ENCODE measurements around the gene ZNF605.
"Not testable (repeated sequence)": the region's sequence is repeated elsewhere in the genome, so short reads cannot be mapped to it uniquely, and the experiment has no call there.

ZNF605 gene

DNA sequence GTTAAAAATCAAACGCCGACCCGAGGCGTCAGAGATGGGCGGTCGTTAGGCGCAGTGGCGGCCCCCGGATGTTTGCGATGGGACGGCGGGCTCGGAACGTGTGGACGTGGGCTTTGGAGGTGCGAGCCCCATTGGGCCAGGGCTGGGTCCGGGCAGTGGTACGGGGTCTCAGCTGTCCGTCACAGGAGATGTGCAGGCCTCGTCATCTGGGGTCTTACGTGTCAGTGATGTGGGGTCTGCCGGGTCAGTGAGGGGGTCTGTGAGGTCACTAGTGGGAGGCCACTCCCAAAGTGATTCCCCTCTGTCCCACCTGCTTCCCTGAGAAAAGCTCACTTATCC lies 47.1 kb downstream of the ZNF605 start:
- DNase-seq (ENCODE audit: insufficient read length, low spot score) = no peak
- TF ChIP-seq, protein P1, sequence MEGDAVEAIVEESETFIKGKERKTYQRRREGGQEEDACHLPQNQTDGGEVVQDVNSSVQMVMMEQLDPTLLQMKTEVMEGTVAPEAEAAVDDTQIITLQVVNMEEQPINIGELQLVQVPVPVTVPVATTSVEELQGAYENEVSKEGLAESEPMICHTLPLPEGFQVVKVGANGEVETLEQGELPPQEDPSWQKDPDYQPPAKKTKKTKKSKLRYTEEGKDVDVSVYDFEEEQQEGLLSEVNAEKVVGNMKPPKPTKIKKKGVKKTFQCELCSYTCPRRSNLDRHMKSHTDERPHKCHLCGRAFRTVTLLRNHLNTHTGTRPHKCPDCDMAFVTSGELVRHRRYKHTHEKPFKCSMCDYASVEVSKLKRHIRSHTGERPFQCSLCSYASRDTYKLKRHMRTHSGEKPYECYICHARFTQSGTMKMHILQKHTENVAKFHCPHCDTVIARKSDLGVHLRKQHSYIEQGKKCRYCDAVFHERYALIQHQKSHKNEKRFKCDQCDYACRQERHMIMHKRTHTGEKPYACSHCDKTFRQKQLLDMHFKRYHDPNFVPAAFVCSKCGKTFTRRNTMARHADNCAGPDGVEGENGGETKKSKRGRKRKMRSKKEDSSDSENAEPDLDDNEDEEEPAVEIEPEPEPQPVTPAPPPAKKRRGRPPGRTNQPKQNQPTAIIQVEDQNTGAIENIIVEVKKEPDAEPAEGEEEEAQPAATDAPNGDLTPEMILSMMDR (IDR thresholded peaks at IDR 0.05; ENCODE audit: insufficient read depth, missing control alignments) = no peak
- no peak for FAIRE-seq

DNA sequence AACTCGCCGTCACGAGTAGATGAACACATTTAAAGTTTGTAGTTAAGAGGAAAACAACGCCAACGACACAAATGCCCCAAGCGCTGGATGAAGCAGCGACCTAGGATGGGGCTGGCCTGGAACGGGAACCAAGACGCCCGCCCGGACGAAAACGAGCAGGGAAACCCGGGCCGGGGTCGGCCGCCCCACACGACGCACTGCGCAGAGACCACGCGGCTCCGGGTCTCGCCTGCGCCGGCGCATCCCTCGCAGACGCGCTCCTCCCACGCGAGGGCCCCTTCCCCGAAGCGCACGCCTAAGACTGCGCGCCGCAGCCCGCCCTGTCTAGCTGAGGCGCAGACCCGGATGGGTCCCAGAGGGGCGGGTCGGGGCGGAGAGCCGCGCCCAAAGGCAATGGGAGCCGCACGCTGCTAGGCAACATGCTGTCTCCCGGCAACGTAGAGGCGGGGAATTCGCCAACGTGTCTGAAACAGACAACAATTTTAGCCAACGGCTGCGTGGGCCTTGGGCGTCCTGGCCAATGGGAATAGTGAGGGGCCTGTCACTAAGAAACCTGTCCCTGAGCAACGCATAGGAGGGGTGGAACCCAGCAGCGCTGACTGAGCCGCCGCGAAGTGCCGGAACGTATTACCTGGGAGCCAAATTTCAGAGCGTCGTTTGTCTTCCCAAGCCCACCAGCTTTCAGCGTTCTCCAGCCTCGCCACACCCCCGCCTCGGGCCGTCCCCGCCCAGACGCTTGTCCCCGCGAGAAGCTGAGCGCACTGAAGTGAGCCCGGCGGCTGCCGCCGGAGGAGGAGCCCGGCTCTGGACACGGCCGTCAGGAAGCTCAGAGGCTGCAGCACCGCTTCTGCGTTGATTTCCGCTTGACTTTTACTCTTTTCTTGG lies 47.7 kb downstream of the ZNF605 start:
- TF ChIP-seq, protein P1 (IDR thresholded peaks at IDR 0.05; ENCODE audit: insufficient read depth, missing control alignments) = no peak
- DNase-seq (ENCODE audit: insufficient read length, low spot score) (peak; percentile 91), FAIRE-seq (peak; percentile 84)

DNA sequence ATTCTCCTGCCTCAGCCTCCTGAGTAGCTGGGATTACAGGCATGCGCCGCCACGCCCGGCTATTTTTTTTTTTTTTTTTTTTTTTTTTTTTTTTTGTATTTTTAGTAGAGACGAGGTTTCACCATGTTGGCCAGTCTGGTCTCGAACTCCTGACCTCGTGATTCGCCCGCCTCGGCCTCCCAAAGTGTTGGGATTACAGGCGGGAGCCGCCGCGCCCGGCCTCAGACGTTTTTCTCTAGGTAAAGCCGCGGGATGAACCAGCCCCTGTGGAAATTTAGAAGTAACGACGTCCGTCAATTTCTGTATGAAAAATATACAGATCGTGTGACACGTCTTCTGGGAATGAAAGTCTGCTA lies 48.3 kb downstream of the ZNF605 start:
- not testable (repeated sequence) for DNase-seq (ENCODE audit: insufficient read length, low spot score); FAIRE-seq

GRCh38 chr12:132907216-132907615 lies 48.9 kb downstream of the ZNF605 start:
- DNase-seq (ENCODE audit: insufficient read length, low spot score) (no peak), FAIRE-seq (no peak)
- TF ChIP-seq, protein P1 (IDR thresholded peaks at IDR 0.05; ENCODE audit: insufficient read depth, missing control alignments) = no peak

GRCh38 chr12:132904718-132905328 lies 51.3 kb downstream of the ZNF605 start:
- DNase-seq (ENCODE audit: insufficient read length, low spot score) = no peak
- FAIRE-seq = no peak

DNA sequence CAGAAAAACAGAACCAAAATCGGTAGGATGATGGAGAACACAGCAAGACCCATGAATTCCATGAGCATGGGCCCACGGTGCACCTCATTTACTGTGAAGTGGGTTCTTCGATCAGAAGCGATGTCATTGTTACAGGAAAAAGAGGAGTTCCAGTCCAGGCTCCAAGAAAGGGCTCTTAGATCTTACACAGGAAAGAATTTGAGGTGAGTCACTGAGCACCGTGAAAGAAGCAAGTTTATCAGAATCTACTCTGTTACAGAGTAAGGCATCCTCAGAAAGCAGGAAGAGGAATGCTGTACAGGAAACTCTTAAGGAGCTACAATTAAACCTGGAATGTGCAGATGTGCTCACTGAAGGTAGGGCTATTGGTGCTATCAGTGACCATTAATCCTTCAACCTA lies 57.1 kb downstream of the ZNF605 start:
- DNase-seq (ENCODE audit: insufficient read length, low spot score) (no peak), FAIRE-seq (no peak)
- TF ChIP-seq, protein P1 (IDR thresholded peaks at IDR 0.05; ENCODE audit: insufficient read depth, missing control alignments) = no peak

More at GRCh38 chr12:132904718-132905328, 51.3 kb downstream of the ZNF605 start:
- TF ChIP-seq, protein P1 (IDR thresholded peaks at IDR 0.05; ENCODE audit: insufficient read depth, missing control alignments) = no peak

DNA sequence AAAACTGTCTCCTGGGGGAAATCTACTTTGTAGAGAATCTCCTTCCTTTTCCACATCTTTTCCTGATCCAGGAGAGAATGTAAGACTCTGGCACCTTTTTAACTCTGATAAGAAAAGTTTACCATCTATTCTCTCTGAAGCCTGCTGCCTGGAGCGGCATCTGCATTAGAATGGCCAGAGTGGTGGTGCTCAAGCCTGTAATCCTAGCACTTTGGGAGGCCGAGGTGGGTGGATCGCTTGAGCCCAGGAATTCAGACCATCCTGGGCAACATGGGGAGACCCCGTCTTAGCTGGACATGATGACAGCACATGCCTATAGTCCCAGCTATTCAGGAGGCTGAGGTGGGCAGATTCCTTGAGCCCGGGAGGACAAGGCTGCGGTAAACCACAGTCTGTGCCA lies 67.3 kb downstream of the ZNF605 start:
- no peak for DNase-seq (ENCODE audit: insufficient read length, low spot score)
- FAIRE-seq = no peak
- TF ChIP-seq, protein P1 (IDR thresholded peaks at IDR 0.05; ENCODE audit: insufficient read depth, missing control alignments) = no peak

Data from D721Med (cell line).